SK-N-MC (cell line): Measurements from ENCODE around the gene CDC42BPB.

ENCODE experiments used
- EZH2 ChIP-seq: fragments of 200-600 bp; sonication (generic); IDR thresholded peaks from one replicate; pipeline ENCODE4 v1.6.1; 2017; ENCODE audit warnings: antibody characterized with exemption
- FOXP2 ChIP-seq: optimal IDR thresholded peaks from 2 replicates; pipeline ENCODE3; 2011; ENCODE audit warnings: mild to moderate bottlenecking, moderate library complexity; ENCODE audit not compliant: insufficient read depth; ENCODE audit errors: extremely low read length, control extremely low read depth
- POLR2AphosphoS5 ChIP-seq: IDR thresholded peaks from 2 replicates; pipeline ENCODE4 v1.6.1; 2012; ENCODE audit warnings: mild to moderate bottlenecking, low read depth, low read length, borderline replicate concordance

DNA sequence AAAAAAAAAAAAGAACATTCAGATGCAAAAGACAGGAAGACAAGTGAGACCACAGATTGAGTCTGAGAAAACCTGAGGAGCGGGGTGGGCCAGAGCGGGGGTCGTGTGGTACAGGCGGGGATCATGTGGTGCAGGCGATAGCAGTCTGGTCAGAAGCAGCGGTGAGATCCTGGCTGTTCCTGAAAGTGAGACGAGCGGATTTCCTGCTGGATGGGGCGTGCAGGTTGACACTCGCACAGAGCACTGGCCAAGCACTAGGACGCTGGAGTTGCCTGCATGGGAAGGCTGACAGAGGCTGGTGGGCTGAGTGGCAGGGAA, 35.7 kb downstream of the CDC42BPB start:
- no peak for TF ChIP-seq EZH2
- no peak for TF ChIP-seq POLR2AphosphoS5
- TF ChIP-seq FOXP2, result no peak
